Spleen (tissue), 11 donors: ENCODE measurements around the gene USP7. TPM values are rescaled to one million over a fixed set of nuclear protein-coding genes. Genes with fewer than 3 reads are reported as not detected.
"Not testable (repeated sequence)": the region's sequence is repeated elsewhere in the genome, so short reads cannot be mapped to it uniquely, and the experiment has no call there.

Source experiments
- DNase-seq: peaks from one replicate; pipeline ENCODE4 v3.0.0-alpha.2; 2020
- H3K27ac ChIP-seq, 8 donors: fragments of 200-600 bp; sonication (generic) in 7 of 8; 1 replicate in 4 of 8; 2 replicates in 4 of 8; pipeline versions ENCODE4 v1.5.0 to v1.8.0; 2016 to 2021; ENCODE audit warnings: inconsistent platforms in 4 of 8, mild to moderate bottlenecking in 4 of 8, moderate library complexity in 1 of 8
- H3K27me3 ChIP-seq, 7 donors: fragments of 200-600 bp; sonication (generic) in 6 of 7; replicated peaks in 1 of 7; 1 replicate in 4 of 7; 2 replicates in 3 of 7; pipeline versions ENCODE4 v1.5.0 to v1.8.0; 2016 to 2021; ENCODE audit warnings: inconsistent platforms in 3 of 7, mild to moderate bottlenecking in 1 of 7
- H3K36me3 ChIP-seq, 6 donors: fragments of 200-600 bp; sonication (generic) in 5 of 6; 1 replicate in 4 of 6; 2 replicates in 2 of 6; pipeline versions ENCODE4 v1.5.0 to v1.8.0; 2016 to 2021; ENCODE audit warnings: inconsistent platforms in 2 of 6
- H3K4me1 ChIP-seq, 6 donors: fragments of 200-600 bp; sonication (generic) in 5 of 6; 1 replicate in 3 of 6; 2 replicates in 3 of 6; pipeline versions ENCODE4 v1.5.0 to v1.8.0; 2016 to 2021; ENCODE audit warnings: inconsistent platforms in 3 of 6
- H3K4me3 ChIP-seq, 8 donors: fragments of 200-600 bp; sonication (generic) in 7 of 8; 1 replicate in 4 of 8; 2 replicates in 4 of 8; pipeline versions ENCODE4 v1.5.0 to v1.8.0; 2016 to 2021; ENCODE audit warnings: inconsistent platforms in 4 of 8, mild to moderate bottlenecking in 4 of 8, moderate library complexity in 2 of 8
- H3K9me3 ChIP-seq, 8 donors: fragments of 200-600 bp; sonication (generic) in 7 of 8; 1 replicate in 4 of 8; 2 replicates in 4 of 8; pipeline versions ENCODE4 v1.5.0 to v1.8.0; 2016 to 2021; ENCODE audit warnings: inconsistent platforms in 4 of 8
- CTCF ChIP-seq, 11 experiments: fragments of 200-600 bp in 7 of 11; fragments of 450-650 bp in 4 of 11; sonication (generic) in 4 of 11; IDR thresholded peaks in 8 of 11; conservative IDR thresholded peaks in 3 of 11; 1 replicate in 7 of 11; 2 replicates in 4 of 11; pipeline versions ENCODE4 v1.4.0 to v1.8.0; 2016 to 2021; ENCODE audit warnings: antibody characterized with exemption in 11 of 11, inconsistent platforms in 4 of 11, mild to moderate bottlenecking in 1 of 11
- POLR2A ChIP-seq, 3 donors: fragments of 450-650 bp; IDR thresholded peaks; one replicate each; pipeline ENCODE4 v1.5.1; 2017; ENCODE audit warnings: antibody characterized with exemption in 3 of 3, mild to moderate bottlenecking in 1 of 3
- POLR2AphosphoS5 ChIP-seq, 3 donors: sonication (generic); formaldehyde crosslinking; IDR thresholded peaks; one replicate each; pipeline ENCODE4 v1.5.1; 2017; ENCODE audit warnings: antibody characterized with exemption in 3 of 3
- WGBS, 5 donors: extraction: QIAGEN DNeasy Blood & Tissue Kit in 3 of 5; methylation state at CpG; one replicate each; pipeline versions ENCODE4 v1.1.5 to v1.1.7; 2013 to 2018; 5-methylcytosine and 5-hydroxymethylcytosine counted together
- intact Hi-C: fragments of 100-400 bp; cut with DNase I; formaldehyde crosslinking; loops from one replicate; pipeline ENCODE4 v1.15.0; 2023; ENCODE audit warnings: low total_unique reads
- polyA plus RNA-seq, 3 donors: library from polyadenylated mRNA; stranded (reverse); fragments of 200-250 nt; gene quantifications; one replicate each; pipeline ENCODE4 v1.2.1, GENCODE V29; 2013
- total RNA-seq, 7 donors: library from RNA; depleted of rRNA in 3 of 7; stranded (reverse); fragments of >200 nt in 3 of 7; fragmentation: NEBNext Ultra II Directional in 4 of 7; extraction: Animal tissue kit (Norgen Biotek cat#: 25700) in 4 of 7; gene quantifications; one replicate each; pipeline versions ENCODE4 v1.1.0 to v1.2.1, GENCODE V29; 2016 to 2021
- donor health status: healthy with polysubstance abuse.
- donor health status: DM: no; HTN: no; CAD: no; lungs with moderate emphysema.
- donor health status: DM: no; HTN: no; CAD: no.
- donor health status: Bipolar disorder and iron deficiency.
- donor health status: healthy.
- donor health status: DM: no; HTN: no; CAD: no.
- donor health status: DM: yes; HTN: yes; CAD: no.

USP7 gene
- total and polyA plus RNA-seq, 10 donors = 26.1 to 145 (median 126) TPM

GRCh38 chr16:8846401-8846932 lies 117.2 kb downstream of the USP7 start:
- peaks cover 0 to 52% (median 25%) of the 10 kb centered on the region in 6 donors for H3K36me3 ChIP-seq
- H3K27ac ChIP-seq = no peak overlapping the region
- H3K4me3 ChIP-seq = no peak overlapping the region
- intact Hi-C loops = no loop called here
- H3K27me3 ChIP-seq = no peaks in the 10 kb centered on the region
- WGBS, 5 donors = 90 to 95% (median 92%) methylated on average over 10 of the region's 10 CpGs
- DNase-seq = peak; percentile 29
- peaks cover 14 to 29% (median 22%) of the 10 kb centered on the region in 6 donors for H3K4me1 ChIP-seq
- H3K9me3 ChIP-seq = no peaks in the 10 kb centered on the region
- TF ChIP-seq POLR2AphosphoS5 (IDR thresholded peaks at IDR 0.05) = no peak
- no peak for TF ChIP-seq POLR2A (IDR thresholded peaks at IDR 0.05)
- no peak for TF ChIP-seq CTCF (IDR thresholded peaks at IDR 0.05 in 8 of 11, conservative IDR thresholded peaks at IDR 0.05 in 3 of 11)

GRCh38 chr16:8845699-8846298 lies 117.9 kb downstream of the USP7 start:
- no peak for TF ChIP-seq POLR2A (IDR thresholded peaks at IDR 0.05)
- TF ChIP-seq CTCF (IDR thresholded peaks at IDR 0.05 in 8 of 11, conservative IDR thresholded peaks at IDR 0.05 in 3 of 11) = no peak
- TF ChIP-seq POLR2AphosphoS5 (IDR thresholded peaks at IDR 0.05) = no peak
- no peaks in the 10 kb centered on the region for H3K9me3 ChIP-seq
- H3K4me1 ChIP-seq = peaks cover 14 to 22% (median 19%) of the 10 kb centered on the region in 6 donors
- intact Hi-C loops = no loop called here
- H3K36me3 ChIP-seq = peaks cover 0 to 45% (median 25%) of the 10 kb centered on the region in 6 donors
- H3K4me3 ChIP-seq = no peak overlapping the region
- peak; percentile 45 for DNase-seq
- H3K27me3 ChIP-seq = no peaks in the 10 kb centered on the region
- WGBS, 5 donors = 90 to 97% (median 94%) methylated on average over 7 of the region's 7 CpGs
- no peak overlapping the region for H3K27ac ChIP-seq

GRCh38 chr16:8843296-8843695 lies 120.4 kb downstream of the USP7 start:
- H3K27ac ChIP-seq, intact Hi-C loops, H3K4me1 ChIP-seq, H3K27me3 ChIP-seq, H3K9me3 ChIP-seq, H3K4me3 ChIP-seq: not testable (repeated sequence)
- peak; percentile 38 for DNase-seq
- WGBS, 5 donors = 73 to 96% (median 85%) methylated on average over 9 to 12 of the region's 12 CpGs
- H3K36me3 ChIP-seq = peaks cover 0 to 20% (median 7%) of the 10 kb centered on the region in 6 donors

Other genes starting within 250 kb of the USP7 start
- gene TMEM186, start 166.3 kb downstream of the USP7 start, total RNA-seq = 10 to 100 TPM in 1 of 7 donors, 1 to 10 TPM in 6; 5.8 to 12.1 (median 8.1) TPM
- 10 to 100 TPM; 10.3 to 13.3 (median 11.3) TPM for gene TMEM186, start 166.3 kb downstream of the USP7 start, polyA plus RNA-seq
- 10 to 100 TPM; 26.5 to 38.8 (median 33.6) TPM for gene PMM2, start 166.1 kb downstream of the USP7 start, total RNA-seq
- gene PMM2, start 166.1 kb downstream of the USP7 start, polyA plus RNA-seq = 10 to 100 TPM; 13.0 to 14.4 (median 13.2) TPM
- 10 to 100 TPM; 45.5 to 75.2 (median 53.2) TPM for gene CARHSP1, start 94.9 kb downstream of the USP7 start, total RNA-seq
- 10 to 100 TPM; 42.6 to 98.0 (median 84.2) TPM for gene CARHSP1, start 94.9 kb downstream of the USP7 start, polyA plus RNA-seq
- not detected for gene LITAFD, start 81.6 kb downstream of the USP7 start, total RNA-seq
- gene LITAFD, start 81.6 kb downstream of the USP7 start, polyA plus RNA-seq = not detected
- gene HAPSTR1, start 127.7 kb upstream of the USP7 start, total RNA-seq = 10 to 100 TPM; 60.0 to 84.1 (median 76.3) TPM
- 10 to 100 TPM in 1 of 3 donors, 1 to 10 TPM in 2; 7.3 to 15.0 (median 8.4) TPM for gene HAPSTR1, start 127.7 kb upstream of the USP7 start, polyA plus RNA-seq